HepG2 (cell line): ENCODE data around the gene EPPIN. TPM values are rescaled to one million over a fixed set of nuclear protein-coding genes. Genes with fewer than 3 reads are reported as not detected.
A peak's percentile ranks its signal among the peaks of the same experiment; 100 is the strongest.

Experiments used
- ATAC-seq: fragments of 200-7000 bp; cut with Tn5 transposase; 3 replicates; pipeline ENCODE4 v1.9.1; 2020; ENCODE audit warnings: mild to moderate bottlenecking, moderate library complexity
- BruUV-seq: library from RNA; stranded (reverse); fragments of 400-500 nt; replicated peaks from 2 replicates; lab custom pipeline; 2021; lab: Mats Ljungman, UMichigan
- CTCF ChIA-PET: fragments of 300-600 bp; formaldehyde crosslinking; extraction: SDS; loops from one replicate; lab custom pipeline; 2021; ENCODE audit warnings: low total read pairs, inconsistent platforms, low intra/inter-chr PET ratio; lab: Yijun Ruan, JAX
- POLR2A ChIA-PET: fragments of 350-600 bp; sonication (Branson Sonifier 250); formaldehyde crosslinking; loops from one replicate; lab custom pipeline; 2020; ENCODE audit warnings: antibody characterized with exemption, inconsistent platforms; lab: Yijun Ruan, JAX
- DNase-seq: peaks from one replicate; pipeline ENCODE4 v3.0.0-alpha.2; 2015; ENCODE audit warnings: low spot score
- FAIRE-seq: peaks from 3 replicates; lab custom pipeline; 2011; peaks lifted over from hg19 to GRCh38; lab: Jason Lieb, UNC
- H2AFZ ChIP-seq: one replicate; pipeline ENCODE4 v1.6.1; 2011; ENCODE audit warnings: low read length, inconsistent platforms
- H3K27ac ChIP-seq: fragments of 300-600 bp; 3 replicates; pipeline ENCODE4 v1.8.0; 2011; ENCODE audit warnings: mixed run types, mild to moderate bottlenecking, mixed read lengths, low read length, inconsistent platforms; ENCODE audit not compliant: insufficient read depth; ENCODE audit errors: extremely low read length
- H3K27me3 ChIP-seq, 2 experiments: fragments of 200-600 bp in 1 of 2; 2 replicates in 1 of 2; 3 replicates in 1 of 2; pipeline versions ENCODE4 v1.6.0 to v1.8.0; 2011; ENCODE audit warnings: low read length in 2 of 2, mild to moderate bottlenecking in 2 of 2, moderate library complexity in 2 of 2, inconsistent platforms in 1 of 2; ENCODE audit not compliant: insufficient read depth in 2 of 2, control insufficient read depth in 1 of 2
- H3K36me3 ChIP-seq, 2 experiments: fragments of 200-600 bp in 1 of 2; replicated peaks in 1 of 2; 2 replicates in 1 of 2; 3 replicates in 1 of 2; pipeline versions ENCODE4 v1.5.1 to v1.8.0; 2011; ENCODE audit warnings: low read length in 2 of 2, inconsistent platforms in 1 of 2; ENCODE audit not compliant: insufficient read depth in 2 of 2, control insufficient read depth in 1 of 2
- H3K4me1 ChIP-seq: 2 replicates; pipeline ENCODE4 v1.5.1; 2012; ENCODE audit warnings: low read length, inconsistent platforms; ENCODE audit not compliant: insufficient read depth
- H3K4me2 ChIP-seq: 2 replicates; pipeline ENCODE4 v1.6.0; 2011; ENCODE audit warnings: low read depth, low read length, inconsistent platforms
- H3K4me3 ChIP-seq, 3 experiments: fragments of 200-600 bp in 1 of 3; sonication (generic), shearing (Covaris generic) in 1 of 3; replicated peaks in 1 of 3; 2 replicates each; pipeline ENCODE4 v1.5.1; 2011 to 2016; ENCODE audit warnings: low read length in 3 of 3, inconsistent platforms in 2 of 3, low read depth in 2 of 3, mild to moderate bottlenecking in 2 of 3, control low read depth in 1 of 3, mixed read lengths in 1 of 3; ENCODE audit not compliant: insufficient read depth in 1 of 3
- H3K79me2 ChIP-seq: one replicate; pipeline ENCODE4 v1.6.1; 2011; ENCODE audit warnings: low read length, inconsistent platforms; ENCODE audit not compliant: insufficient read depth
- H3K9ac ChIP-seq: 2 replicates; pipeline ENCODE4 v1.6.0; 2011; ENCODE audit warnings: mild to moderate bottlenecking, low read depth, low read length, inconsistent platforms; ENCODE audit not compliant: insufficient read depth
- H3K9me3 ChIP-seq: 2 replicates; pipeline ENCODE4 v1.5.1; 2012; ENCODE audit warnings: mild to moderate bottlenecking, low read length
- H4K20me1 ChIP-seq: 2 replicates; pipeline ENCODE4 v1.6.0; 2011; ENCODE audit warnings: inconsistent platforms, mild to moderate bottlenecking, low read length, moderate library complexity; ENCODE audit not compliant: insufficient read depth
- CEBPB ChIP-seq: IDR thresholded peaks from 2 replicates; pipeline ENCODE4 v1.6.1; 2011; ENCODE audit warnings: low read depth, low read length, improper control_type of control experiment, borderline replicate concordance
- PCBP1 ChIP-seq: fragments of 200-400 bp; formaldehyde crosslinking; IDR thresholded peaks from 2 replicates; pipeline ENCODE4 v1.6.1; 2017; ENCODE audit warnings: mild to moderate bottlenecking, low read depth, low read length, borderline replicate concordance
- ZFP36 ChIP-seq: fragments of 150-350 bp; IDR thresholded peaks from 2 replicates; pipeline ENCODE4 v1.6.1; 2018; ENCODE audit warnings: borderline replicate concordance, low read length, low read depth; ENCODE audit not compliant: partially characterized antibody
- ZNF460 ChIP-seq: sonication (generic); formaldehyde crosslinking; IDR thresholded peaks from 2 replicates; pipeline ENCODE4 v1.5.1; 2020; ENCODE audit warnings: missing genetic modification reagents, mild to moderate bottlenecking, borderline replicate concordance
- WGBS: methylation state at CpG from one replicate; pipeline ENCODE4 v1.1.6; 2017; ENCODE audit warnings: low lambda C conversion rate; 5-methylcytosine and 5-hydroxymethylcytosine counted together
- in situ Hi-C: cut with HindIII; loops from 2 replicates; pipeline ENCODE4 v1.10.0; 2017; ENCODE audit warnings: low pct_unique_long_range_greater_than_20kb; ENCODE audit not compliant: extremely low pct_ligation_motif_present
- intact Hi-C: fragments of 100-400 bp; cut with micrococcal nuclease; formaldehyde crosslinking; loops from one replicate; pipeline ENCODE4 v1.10.0; 2022; ENCODE audit not compliant: unreplicated experiment
- polyA plus RNA-seq, 8 experiments: library from polyadenylated mRNA; depleted of rRNA in 3 of 8; stranded (reverse) in 7 of 8; unstranded in 1 of 8; fragments of >200 nt; fragmentation: Illumina TruSeq in 4 of 8; extraction: Trizol in 4 of 8; gene quantifications; 2 replicates each; pipeline versions ENCODE4 v1.2.1 to v1.2.3, GENCODE V29; 2011 to 2016; ENCODE audit warnings: low read depth in 4 of 8, missing spikeins in 1 of 8, mixed read lengths in 1 of 8; ENCODE audit not compliant: insufficient read depth in 1 of 8
- small RNA-seq, 3 experiments: library from RNA; depleted of rRNA; stranded (forward); fragments of <200 nt; gene quantifications; one replicate each; pipeline ENCODE3, GENCODE V24; 2012; ENCODE audit warnings: low read depth in 2 of 3, low replicate concordance in 1 of 3; ENCODE audit not compliant: insufficient read length in 3 of 3, insufficient read depth in 2 of 3
- total RNA-seq, 5 experiments: library from RNA; depleted of rRNA; stranded (reverse); fragments of >200 nt; fragmentation: Illumina TruSeq; extraction: Trizol; gene quantifications; 2 replicates each; pipeline ENCODE4 v1.2.3, GENCODE V29; 2016; ENCODE audit warnings: low read depth in 1 of 5
- TF ChIP-seq, protein P1 (sequence below): sonication (generic); formaldehyde crosslinking; IDR thresholded peaks from 2 replicates; pipeline ENCODE4 v1.5.1; 2020; ENCODE audit warnings: missing genetic modification reagents, mild to moderate bottlenecking, borderline replicate concordance

Gene EPPIN
- total and polyA plus RNA-seq, 2 of the 13 experiments (the other 11 are each of a cell fraction or from before 2014, with no cell fraction given): not detected

DNA sequence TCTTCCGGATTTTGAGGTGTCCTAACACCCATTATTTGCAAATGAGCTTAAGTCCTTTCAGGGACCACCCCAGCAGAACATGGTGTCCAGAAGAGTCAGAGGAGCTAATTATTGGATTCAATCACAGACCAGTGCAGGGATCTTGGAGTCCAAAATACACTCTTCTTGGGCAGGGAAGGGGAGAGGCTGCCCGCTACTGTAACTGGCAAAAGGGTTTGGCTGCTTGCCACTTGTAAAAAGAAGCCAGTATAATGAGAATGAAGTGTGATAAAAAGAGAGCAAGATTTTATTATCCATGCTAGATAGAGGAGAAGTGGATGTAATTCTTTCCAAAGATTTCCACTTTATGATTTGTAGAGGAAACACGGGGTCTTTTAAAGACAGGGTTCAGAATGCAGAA is 51.0 kb downstream of the EPPIN start (continued):
- no peak for TF ChIP-seq PCBP1
- TF ChIP-seq, protein P1, sequence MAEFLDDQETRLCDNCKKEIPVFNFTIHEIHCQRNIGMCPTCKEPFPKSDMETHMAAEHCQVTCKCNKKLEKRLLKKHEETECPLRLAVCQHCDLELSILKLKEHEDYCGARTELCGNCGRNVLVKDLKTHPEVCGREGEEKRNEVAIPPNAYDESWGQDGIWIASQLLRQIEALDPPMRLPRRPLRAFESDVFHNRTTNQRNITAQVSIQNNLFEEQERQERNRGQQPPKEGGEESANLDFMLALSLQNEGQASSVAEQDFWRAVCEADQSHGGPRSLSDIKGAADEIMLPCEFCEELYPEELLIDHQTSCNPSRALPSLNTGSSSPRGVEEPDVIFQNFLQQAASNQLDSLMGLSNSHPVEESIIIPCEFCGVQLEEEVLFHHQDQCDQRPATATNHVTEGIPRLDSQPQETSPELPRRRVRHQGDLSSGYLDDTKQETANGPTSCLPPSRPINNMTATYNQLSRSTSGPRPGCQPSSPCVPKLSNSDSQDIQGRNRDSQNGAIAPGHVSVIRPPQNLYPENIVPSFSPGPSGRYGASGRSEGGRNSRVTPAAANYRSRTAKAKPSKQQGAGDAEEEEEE: no peak

DNA sequence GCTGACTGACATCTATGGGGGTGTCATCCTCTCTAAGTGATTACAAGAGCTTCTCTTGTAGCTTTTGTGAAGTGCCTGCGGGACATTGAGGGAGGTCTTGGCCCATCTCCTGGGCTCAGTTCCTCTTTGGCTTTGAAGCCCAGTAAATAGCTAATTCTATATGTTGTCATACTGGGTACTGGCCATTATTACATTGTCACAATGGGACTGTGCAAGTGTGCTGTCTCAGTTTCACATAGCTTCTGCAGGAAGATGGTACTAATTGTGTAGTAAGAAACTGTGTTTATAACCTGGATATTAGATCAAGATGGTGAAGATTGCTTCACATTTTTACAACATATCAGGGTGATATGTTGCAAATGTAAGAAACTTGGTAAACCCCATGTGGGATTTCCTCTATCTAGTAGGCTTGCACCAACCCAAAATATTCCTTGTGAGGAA is 51.7 kb downstream of the EPPIN start:
- 9% methylated on average over 1 of the region's 1 CpG for WGBS
- Histone ChIP-seq H3K9ac (no peak overlapping the region), H3K4me1 (0 out of 2 replicates have a peak, but pooled peaks cover 5% of the 10 kb centered on the region)
- ATAC-seq (no peak), DNase-seq (no peak)
- intact Hi-C loops: no loop called here
- TF ChIP-seq ZFP36 (no peak), ZNF460 (CRISPR knock-in tag) (no peak), CEBPB (peak; percentile 20; the same call in 1 of the 2 replicates)
- TF ChIP-seq, all 625 proteins: peak for 1
- in situ Hi-C loops: no loop called here
- FAIRE-seq: no peak
- no peak overlapping the region for H3K27ac ChIP-seq
- H2AFZ ChIP-seq: no peak overlapping the region
- ChIA-PET POLR2A (no interaction called here), CTCF (no interaction called here)
- no peaks in the 10 kb centered on the region for H3K9me3 ChIP-seq
- peaks cover 0 to 3% of the 10 kb centered on the region in 2 experiments; a peak in 4 of 5 replicates for H3K27me3 ChIP-seq
- H3K4me2 ChIP-seq: no peak overlapping the region
- no peaks in the 10 kb centered on the region for H4K20me1 ChIP-seq
- H3K36me3 ChIP-seq: no peaks in the 10 kb centered on the region
- no peaks in the 10 kb centered on the region for H3K79me2 ChIP-seq
- H3K4me3 ChIP-seq: no peak overlapping the region
- BruUV-seq: no TSS peak

Small RNA genes lying within 50 kb of the gene (small RNA-seq; reads per million reads assigned to genes)
- gene AL031663.1: 0 reads per million in 3 experiments
- 0 reads per million in 3 experiments for gene HSPD1P21
- 0 reads per million in 3 experiments for gene RNA5SP485

Other genes with a start within 250 kb of the EPPIN start
- not detected in 2 replicates for gene RBPJL, start 240.6 kb downstream of the EPPIN start, total RNA-seq (2016; rRNA removed; fragmentation: Illumina TruSeq; extraction: Trizol)
- not detected in 2 replicates for gene RBPJL, start 240.6 kb downstream of the EPPIN start, polyA plus RNA-seq (2011; rRNA removed)
- not detected in 2 replicates for gene MATN4, start 239.1 kb downstream of the EPPIN start, total RNA-seq (2016; rRNA removed; fragmentation: Illumina TruSeq; extraction: Trizol)
- 0.04 TPM in 1 of 2 replicates, not detected in the other for gene MATN4, start 239.1 kb downstream of the EPPIN start, polyA plus RNA-seq (2011; rRNA removed)
- gene SDC4, start 199.0 kb downstream of the EPPIN start, total RNA-seq (2016; rRNA removed; fragmentation: Illumina TruSeq; extraction: Trizol): 36.0 and 65.1 TPM in 2 replicates
- gene SDC4, start 199.0 kb downstream of the EPPIN start, polyA plus RNA-seq (2011; rRNA removed): 49.0 and 67.2 TPM in 2 replicates
- gene SYS1, start 184.2 kb downstream of the EPPIN start, total RNA-seq (2016; rRNA removed; fragmentation: Illumina TruSeq; extraction: Trizol): 22.0 and 38.3 TPM in 2 replicates
- 65.6 and 75.9 TPM in 2 replicates for gene SYS1, start 184.2 kb downstream of the EPPIN start, polyA plus RNA-seq (2011; rRNA removed)
- not detected in 2 replicates for gene TP53TG5, start 169.1 kb downstream of the EPPIN start, total RNA-seq (2016; rRNA removed; fragmentation: Illumina TruSeq; extraction: Trizol)
- 0.11 TPM in 1 of 2 replicates, not detected in the other for gene TP53TG5, start 169.1 kb downstream of the EPPIN start, polyA plus RNA-seq (2011; rRNA removed)
- gene DBNDD2, start 139.1 kb downstream of the EPPIN start, total RNA-seq (2016; rRNA removed; fragmentation: Illumina TruSeq; extraction: Trizol): 16.7 and 19.6 TPM in 2 replicates
- gene DBNDD2, start 139.1 kb downstream of the EPPIN start, polyA plus RNA-seq (2011; rRNA removed): 47.6 and 50.4 TPM in 2 replicates
- 26.4 and 65.9 TPM in 2 replicates for gene PIGT, start 131.3 kb downstream of the EPPIN start, total RNA-seq (2016; rRNA removed; fragmentation: Illumina TruSeq; extraction: Trizol)
- 74.1 and 85.7 TPM in 2 replicates for gene PIGT, start 131.3 kb downstream of the EPPIN start, polyA plus RNA-seq (2011; rRNA removed)
- gene WFDC2, start 77.6 kb downstream of the EPPIN start, total RNA-seq (2016; rRNA removed; fragmentation: Illumina TruSeq; extraction: Trizol): not detected in 2 replicates
- gene WFDC2, start 77.6 kb downstream of the EPPIN start, polyA plus RNA-seq (2011; rRNA removed): 0.13 and 0.33 TPM in 2 replicates
- gene SPINT3, start 31.8 kb downstream of the EPPIN start, total RNA-seq (2016; rRNA removed; fragmentation: Illumina TruSeq; extraction: Trizol): not detected in 2 replicates
- gene SPINT3, start 31.8 kb downstream of the EPPIN start, polyA plus RNA-seq (2011; rRNA removed): not detected in 2 replicates
- not detected in 2 replicates for gene WFDC6, start 7.9 kb downstream of the EPPIN start, total RNA-seq (2016; rRNA removed; fragmentation: Illumina TruSeq; extraction: Trizol)
- gene WFDC6, start 7.9 kb downstream of the EPPIN start, polyA plus RNA-seq (2011; rRNA removed): not detected in 2 replicates
- not detected in 2 replicates for gene WFDC8, start 31.9 kb upstream of the EPPIN start, total RNA-seq (2016; rRNA removed; fragmentation: Illumina TruSeq; extraction: Trizol)
- not detected in 2 replicates for gene WFDC8, start 31.9 kb upstream of the EPPIN start, polyA plus RNA-seq (2011; rRNA removed)
- gene WFDC10A, start 82.3 kb upstream of the EPPIN start, total RNA-seq (2016; rRNA removed; fragmentation: Illumina TruSeq; extraction: Trizol): not detected in 2 replicates
- gene WFDC10A, start 82.3 kb upstream of the EPPIN start, polyA plus RNA-seq (2011; rRNA removed): not detected in 2 replicates
- not detected in 2 replicates for gene WFDC9, start 83.9 kb upstream of the EPPIN start, total RNA-seq (2016; rRNA removed; fragmentation: Illumina TruSeq; extraction: Trizol)
- gene WFDC9, start 83.9 kb upstream of the EPPIN start, polyA plus RNA-seq (2011; rRNA removed): not detected in 2 replicates
- gene WFDC11, start 122.8 kb upstream of the EPPIN start, total RNA-seq (2016; rRNA removed; fragmentation: Illumina TruSeq; extraction: Trizol): not detected in 2 replicates
- not detected in 2 replicates for gene WFDC11, start 122.8 kb upstream of the EPPIN start, polyA plus RNA-seq (2011; rRNA removed)
- not detected in 2 replicates for gene WFDC13, start 154.6 kb upstream of the EPPIN start, total RNA-seq (2016; rRNA removed; fragmentation: Illumina TruSeq; extraction: Trizol)
- not detected in 2 replicates for gene WFDC13, start 154.6 kb upstream of the EPPIN start, polyA plus RNA-seq (2011; rRNA removed)
- gene WFDC10B, start 157.6 kb upstream of the EPPIN start, total RNA-seq (2016; rRNA removed; fragmentation: Illumina TruSeq; extraction: Trizol): not detected in 2 replicates
- 0.24 TPM in 1 of 2 replicates, not detected in the other for gene WFDC10B, start 157.6 kb upstream of the EPPIN start, polyA plus RNA-seq (2011; rRNA removed)
- not detected in 2 replicates for gene SPINT4, start 174.9 kb upstream of the EPPIN start, total RNA-seq (2016; rRNA removed; fragmentation: Illumina TruSeq; extraction: Trizol)
- not detected in 2 replicates for gene SPINT4, start 174.9 kb upstream of the EPPIN start, polyA plus RNA-seq (2011; rRNA removed)
- 0.40 and 0.58 TPM in 2 replicates for gene WFDC3, start 244.5 kb upstream of the EPPIN start, total RNA-seq (2016; rRNA removed; fragmentation: Illumina TruSeq; extraction: Trizol)
- 0.33 TPM in 1 of 2 replicates, not detected in the other for gene WFDC3, start 244.5 kb upstream of the EPPIN start, polyA plus RNA-seq (2011; rRNA removed)
- 23.2 and 40.1 TPM in 2 replicates for gene DNTTIP1, start 244.6 kb upstream of the EPPIN start, total RNA-seq (2016; rRNA removed; fragmentation: Illumina TruSeq; extraction: Trizol)
- gene DNTTIP1, start 244.6 kb upstream of the EPPIN start, polyA plus RNA-seq (2011; rRNA removed): 56.7 and 56.8 TPM in 2 replicates